GM21447 (cell line): ENCODE results near the gene NPTX2.
"Not testable (repeated sequence)": the region's sequence is repeated elsewhere in the genome, so short reads cannot be mapped to it uniquely, and the experiment has no call there.

Experiments
- ATAC-seq: cut with Tn5 transposase; IDR thresholded peaks from one replicate; pipeline ENCODE4 v1.9.1; 2021; ENCODE audit not compliant: unreplicated experiment

Gene NPTX2, protein sequence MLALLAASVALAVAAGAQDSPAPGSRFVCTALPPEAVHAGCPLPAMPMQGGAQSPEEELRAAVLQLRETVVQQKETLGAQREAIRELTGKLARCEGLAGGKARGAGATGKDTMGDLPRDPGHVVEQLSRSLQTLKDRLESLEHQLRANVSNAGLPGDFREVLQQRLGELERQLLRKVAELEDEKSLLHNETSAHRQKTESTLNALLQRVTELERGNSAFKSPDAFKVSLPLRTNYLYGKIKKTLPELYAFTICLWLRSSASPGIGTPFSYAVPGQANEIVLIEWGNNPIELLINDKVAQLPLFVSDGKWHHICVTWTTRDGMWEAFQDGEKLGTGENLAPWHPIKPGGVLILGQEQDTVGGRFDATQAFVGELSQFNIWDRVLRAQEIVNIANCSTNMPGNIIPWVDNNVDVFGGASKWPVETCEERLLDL

DNA sequence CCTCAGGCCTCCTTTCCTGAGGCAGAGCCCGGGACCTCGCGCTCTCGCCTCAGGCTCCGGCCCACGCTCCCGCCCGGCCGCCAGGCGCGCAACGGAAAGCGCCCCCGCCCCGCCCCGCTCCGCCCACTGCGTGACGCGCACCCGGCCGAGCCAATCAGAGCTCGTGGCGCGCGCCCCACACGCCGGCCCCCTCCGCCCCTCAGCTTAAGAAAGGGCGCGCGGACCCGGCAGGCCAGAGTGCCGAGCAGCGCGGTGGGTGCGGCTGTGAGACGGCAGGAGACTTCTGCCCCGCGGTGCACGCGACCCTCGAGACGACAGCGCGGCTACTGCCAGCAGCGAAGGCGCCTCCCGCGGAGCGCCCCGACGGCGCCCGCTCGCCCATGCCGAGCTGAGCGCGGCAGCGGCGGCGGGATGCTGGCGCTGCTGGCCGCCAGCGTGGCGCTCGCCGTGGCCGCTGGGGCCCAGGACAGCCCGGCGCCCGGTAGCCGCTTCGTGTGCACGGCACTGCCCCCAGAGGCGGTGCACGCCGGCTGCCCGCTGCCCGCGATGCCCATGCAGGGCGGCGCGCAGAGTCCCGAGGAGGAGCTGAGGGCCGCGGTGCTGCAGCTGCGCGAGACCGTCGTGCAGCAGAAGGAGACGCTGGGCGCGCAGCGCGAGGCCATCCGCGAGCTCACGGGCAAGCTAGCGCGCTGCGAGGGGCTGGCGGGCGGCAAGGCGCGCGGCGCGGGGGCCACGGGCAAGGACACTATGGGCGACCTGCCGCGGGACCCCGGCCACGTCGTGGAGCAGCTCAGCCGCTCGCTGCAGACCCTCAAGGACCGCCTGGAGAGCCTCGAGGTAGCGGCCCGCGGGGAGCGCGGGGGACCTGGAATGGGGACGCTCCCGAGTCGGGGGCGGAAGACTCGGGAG, at the start of gene NPTX2:
Gene NPTX2, plus strand, starts transcription at position 235 of the 909 bp plus-strand sequence. Its CDS starts 177 bp downstream, at position 412.
- no peak for ATAC-seq

GRCh38 chr7:98567991-98568390, 49.1 kb upstream of the NPTX2 start:
- no peak for ATAC-seq

- ATAC-seq, result no peak
Measured at GRCh38 chr7:98568891-98569290, 48.2 kb upstream of the NPTX2 start.

DNA sequence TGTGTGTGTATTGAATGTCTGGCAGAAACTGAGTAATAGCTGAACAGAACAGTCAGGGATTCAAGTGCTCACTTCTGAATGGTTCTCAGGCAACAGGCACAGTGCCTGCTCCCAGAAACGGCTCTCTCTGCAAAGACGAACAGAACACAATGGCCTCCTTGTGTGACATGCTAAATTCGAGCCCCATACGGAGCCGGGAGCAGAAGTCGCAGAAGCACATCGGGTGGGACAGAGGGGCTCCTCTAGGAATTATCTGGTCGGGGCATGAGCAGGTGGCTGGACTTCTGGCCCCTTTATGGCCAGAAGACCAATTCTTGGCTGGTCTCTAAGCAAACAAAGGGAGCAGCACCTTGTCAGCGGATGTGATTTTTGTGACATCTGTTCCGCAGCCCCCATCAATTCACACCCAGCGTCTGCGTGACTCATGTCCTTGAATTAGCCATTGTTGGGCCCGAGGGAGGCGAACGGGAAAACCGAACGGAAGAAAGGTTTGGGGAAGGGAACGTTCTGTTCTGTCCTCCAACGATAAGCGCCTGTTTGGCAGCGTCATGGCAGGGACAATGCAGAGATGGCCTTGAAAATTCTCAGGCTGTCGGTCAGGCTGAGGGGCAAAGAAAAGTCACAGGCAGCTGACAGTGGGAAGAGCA, 47.3 kb upstream of the NPTX2 start:
- no peak for ATAC-seq

- no peak for ATAC-seq
Measured at GRCh38 chr7:98571006-98571405, 46.1 kb upstream of the NPTX2 start.

DNA sequence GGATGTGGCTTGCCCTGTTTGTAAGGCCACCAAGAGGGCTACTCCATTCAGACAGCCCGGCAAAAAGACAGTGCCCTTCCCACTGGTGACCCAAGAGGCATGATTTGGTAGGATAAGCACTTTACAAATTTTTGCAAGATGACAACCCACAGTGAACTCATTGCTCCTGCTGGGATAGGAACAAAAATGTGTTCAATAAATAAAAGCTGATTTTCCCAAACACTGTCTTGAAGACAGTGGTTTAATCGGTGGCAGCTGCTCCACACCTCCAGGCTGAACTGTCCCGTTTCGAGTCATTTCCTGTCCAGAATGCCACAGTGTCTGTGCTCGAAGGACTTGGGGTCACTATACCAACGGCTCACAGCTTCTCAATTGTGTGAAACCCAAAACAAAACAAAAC, 45.1 kb upstream of the NPTX2 start:
- ATAC-seq, result no peak

- not testable (repeated sequence) for ATAC-seq
Measured at GRCh38 chr7:98572716-98573115, 44.4 kb upstream of the NPTX2 start.

DNA sequence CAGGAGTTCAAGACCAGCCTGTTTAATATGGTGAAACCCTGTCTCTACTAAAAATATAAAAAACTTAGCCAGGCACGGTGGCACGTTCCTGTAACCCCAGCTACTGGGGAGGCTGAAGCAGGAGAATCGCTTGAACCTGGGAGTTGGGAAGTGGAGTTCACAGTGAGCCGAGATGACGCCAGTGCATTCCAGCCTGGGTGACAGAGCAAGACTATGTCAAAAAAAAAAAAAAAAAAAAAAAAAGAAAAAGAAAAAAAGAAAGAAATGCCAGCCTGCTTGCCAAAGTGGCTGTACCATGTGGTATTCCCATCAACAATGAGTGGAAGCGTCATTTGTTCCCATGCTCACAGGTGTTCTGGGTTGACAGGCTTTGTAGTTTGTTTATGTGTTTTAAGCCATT, 43.3 kb upstream of the NPTX2 start:
- ATAC-seq, result no peak

DNA sequence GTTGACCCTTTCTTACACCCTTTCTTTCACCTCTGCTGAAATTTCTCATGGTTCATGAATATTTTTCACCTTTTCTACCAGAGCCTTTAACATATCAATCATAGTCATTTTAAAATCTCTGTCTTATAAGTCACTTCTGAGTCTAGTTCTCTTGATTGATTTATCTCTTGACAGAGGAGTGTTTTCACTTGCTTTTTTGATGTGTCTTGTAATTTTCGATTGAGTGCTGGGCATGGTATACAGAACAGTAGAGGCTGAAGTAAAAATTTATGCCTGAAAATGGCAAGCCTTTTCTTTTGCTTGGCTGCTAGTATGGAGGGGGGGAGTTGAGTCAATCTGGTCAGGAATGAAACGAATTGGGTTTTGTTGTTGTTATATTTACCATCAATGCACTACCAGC, 41.2 kb upstream of the NPTX2 start:
- no peak for ATAC-seq

DNA sequence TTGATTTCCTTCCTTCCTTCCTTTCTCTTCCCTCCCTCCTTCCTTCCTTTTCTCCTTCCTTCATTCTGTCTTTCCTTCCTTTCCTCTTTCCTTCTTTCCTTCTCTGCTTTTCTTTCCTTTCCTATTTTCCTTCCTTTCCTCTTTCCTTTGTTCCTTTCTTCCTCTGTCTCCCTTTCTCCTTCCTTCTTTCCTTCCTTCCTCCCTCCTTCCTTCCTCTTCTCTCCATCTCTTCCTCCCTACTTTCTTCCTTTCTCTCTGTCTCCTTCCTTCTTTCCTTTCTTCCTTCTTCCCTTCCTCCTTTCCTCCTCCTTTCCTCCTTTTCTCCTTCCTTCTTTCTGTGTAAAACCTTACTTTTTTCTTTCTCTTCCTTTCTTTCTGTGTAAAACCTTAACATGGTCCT, 32.3 kb upstream of the NPTX2 start:
- no peak for ATAC-seq

- ATAC-seq, result no peak
Measured at GRCh38 chr7:98591926-98592325, 25.2 kb upstream of the NPTX2 start.

DNA sequence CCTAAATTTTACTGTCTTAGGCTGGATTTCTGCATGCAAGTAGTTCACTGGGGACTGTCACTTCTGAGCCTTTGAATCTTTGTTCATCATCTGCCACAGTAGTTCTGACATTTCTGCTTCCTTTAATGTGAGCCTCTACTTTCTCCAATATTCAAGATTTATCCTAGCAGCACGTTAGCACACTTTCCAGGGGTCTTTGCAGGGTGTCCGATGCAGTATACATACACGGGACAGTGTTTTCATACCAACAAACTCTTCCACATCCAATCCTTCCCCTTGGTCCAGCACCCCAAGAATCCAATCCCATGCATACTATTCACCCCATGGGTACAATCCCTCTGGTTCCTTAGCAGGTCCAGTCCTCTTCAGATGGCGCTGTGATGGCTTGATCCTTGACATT, 22.7 kb upstream of the NPTX2 start:
- ATAC-seq, result no peak

DNA sequence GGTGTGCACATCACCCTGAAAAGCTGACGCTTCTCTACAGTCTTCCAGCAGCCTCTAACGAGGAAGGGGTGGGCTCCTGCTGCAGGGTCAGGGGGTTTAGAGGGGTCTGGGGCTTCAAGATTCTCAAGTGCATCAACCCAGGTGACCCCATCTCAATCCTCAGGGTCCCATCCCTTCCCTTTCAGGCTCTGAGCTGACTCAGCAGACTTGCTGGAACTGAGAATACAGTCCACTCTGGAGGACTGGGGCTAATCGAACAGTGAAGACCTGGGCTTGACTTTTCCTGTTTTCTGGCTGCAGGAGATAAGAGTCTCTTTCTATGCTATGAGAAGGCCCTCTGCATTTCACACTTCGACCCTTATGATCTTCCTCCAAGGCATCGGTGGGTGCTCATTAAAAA, 22.3 kb upstream of the NPTX2 start:
- no peak for ATAC-seq

DNA sequence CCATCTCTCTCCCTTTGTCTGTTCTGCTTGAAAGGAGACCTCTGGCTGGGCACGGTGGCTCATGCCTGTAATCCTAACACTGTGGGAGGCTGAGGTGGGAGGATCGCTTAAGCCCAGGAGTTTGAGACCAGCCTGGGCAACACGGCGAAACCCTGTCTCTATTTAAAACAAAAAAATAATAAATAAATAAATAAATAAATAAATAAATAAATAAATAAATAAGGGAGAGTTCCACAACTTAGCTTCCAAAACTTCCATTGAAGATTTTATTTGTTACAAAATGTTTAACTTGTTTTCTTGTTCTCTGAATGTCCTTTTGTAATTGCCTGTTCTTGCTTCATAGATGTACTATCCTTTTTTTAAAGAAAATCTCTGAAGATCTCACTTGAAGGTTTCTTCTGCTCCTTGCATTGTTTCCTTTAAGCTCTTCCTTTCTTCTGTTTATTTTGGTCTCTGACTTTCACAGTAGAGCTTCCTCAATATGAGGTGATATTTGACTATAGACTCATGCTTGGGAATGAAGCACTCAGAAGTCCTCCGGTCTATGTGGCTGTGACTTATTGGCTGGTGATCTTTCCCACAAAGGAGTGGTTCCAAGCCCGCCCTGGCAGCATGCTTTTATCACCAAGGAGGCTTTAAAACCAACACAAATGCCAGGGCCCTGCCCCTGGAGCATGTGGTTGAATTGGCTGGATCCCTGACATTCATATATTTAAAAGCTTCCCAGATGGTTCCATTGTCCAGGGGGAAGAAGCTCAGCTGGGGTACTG, 18.1 kb upstream of the NPTX2 start:
- no peak for ATAC-seq

DNA sequence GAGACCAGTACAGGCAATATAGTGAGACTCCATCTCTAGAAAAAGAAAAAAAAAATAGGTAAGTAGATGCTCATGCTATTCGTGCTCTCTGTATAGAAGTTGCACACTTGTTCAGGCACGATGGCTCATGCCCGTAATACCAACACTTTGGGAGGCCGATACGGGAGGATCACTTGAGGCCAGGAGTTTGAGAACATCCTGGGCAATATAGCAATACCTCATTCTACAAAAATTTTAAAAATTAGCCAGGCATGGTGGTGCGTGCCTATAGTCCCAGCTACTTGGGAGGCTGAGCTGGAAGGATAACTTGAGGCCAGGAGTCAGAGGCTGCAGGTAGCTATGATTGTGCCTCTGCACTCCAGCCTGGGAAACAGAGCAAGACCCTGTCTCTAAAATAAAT, 17.2 kb upstream of the NPTX2 start:
- no peak for ATAC-seq

DNA sequence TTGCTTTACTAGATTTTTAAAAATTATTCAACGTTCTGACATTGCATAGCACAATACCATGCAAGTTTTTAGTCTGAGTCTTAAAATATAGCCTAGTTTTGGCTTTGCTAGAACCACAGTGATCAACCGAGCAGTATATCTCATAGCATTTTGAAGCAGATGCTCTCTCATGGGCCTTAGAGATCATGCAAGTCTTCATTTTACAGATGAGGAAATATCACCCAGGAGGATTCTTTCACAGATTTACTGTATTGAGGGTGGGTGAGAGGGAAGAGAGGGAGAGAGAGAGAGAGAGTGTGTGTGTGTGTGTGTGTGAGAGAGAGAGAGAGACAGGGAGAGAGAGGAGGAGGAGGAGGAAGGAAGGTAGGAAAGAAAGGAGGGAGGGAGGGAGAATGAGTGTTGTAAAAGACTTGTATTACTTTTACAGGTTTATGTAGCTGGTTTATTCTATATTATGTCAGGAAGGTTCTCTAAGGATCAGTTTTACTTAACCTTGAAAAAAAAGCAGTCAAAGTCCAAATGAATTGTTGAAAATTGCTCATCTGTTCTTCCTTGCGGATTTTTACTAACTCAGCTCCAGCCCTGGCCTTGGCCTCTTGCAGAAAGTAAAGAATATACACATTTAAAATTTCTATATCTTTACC, 14.2 kb upstream of the NPTX2 start:
- ATAC-seq, result no peak

DNA sequence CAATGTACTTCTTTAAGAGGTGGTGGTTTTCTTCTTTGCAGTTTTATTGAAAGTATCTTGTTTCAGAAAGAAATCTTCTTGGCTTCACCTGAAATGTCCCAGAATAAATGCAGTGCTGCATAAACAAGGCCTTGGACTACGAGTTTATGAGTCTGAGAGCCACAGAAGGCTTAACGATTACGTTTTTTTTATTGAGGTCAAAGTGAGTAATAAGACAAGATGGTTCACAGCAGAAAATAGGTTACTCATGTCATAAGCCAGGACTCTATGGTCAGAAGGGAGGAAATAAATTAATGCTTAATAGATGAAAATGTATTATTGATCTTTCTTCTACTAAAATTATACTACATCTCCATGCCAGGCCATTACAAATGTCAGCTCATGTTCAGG, 13.7 kb upstream of the NPTX2 start:
- ATAC-seq, result no peak

- ATAC-seq, result no peak
Measured at GRCh38 chr7:98613601-98614425, 3.3 kb upstream of the NPTX2 start.

- no peak for ATAC-seq
Measured at GRCh38 chr7:98616381-98617050, 569 bp upstream of the NPTX2 start.
